ENCODE data around the gene DAB2IP. TPM values are rescaled to one million over a fixed set of nuclear protein-coding genes. Genes with fewer than 3 reads are reported as not detected.

Gene DAB2IP
- total RNA-seq, 1 experiment from 2014 or later = 52.6 TPM

DNA sequence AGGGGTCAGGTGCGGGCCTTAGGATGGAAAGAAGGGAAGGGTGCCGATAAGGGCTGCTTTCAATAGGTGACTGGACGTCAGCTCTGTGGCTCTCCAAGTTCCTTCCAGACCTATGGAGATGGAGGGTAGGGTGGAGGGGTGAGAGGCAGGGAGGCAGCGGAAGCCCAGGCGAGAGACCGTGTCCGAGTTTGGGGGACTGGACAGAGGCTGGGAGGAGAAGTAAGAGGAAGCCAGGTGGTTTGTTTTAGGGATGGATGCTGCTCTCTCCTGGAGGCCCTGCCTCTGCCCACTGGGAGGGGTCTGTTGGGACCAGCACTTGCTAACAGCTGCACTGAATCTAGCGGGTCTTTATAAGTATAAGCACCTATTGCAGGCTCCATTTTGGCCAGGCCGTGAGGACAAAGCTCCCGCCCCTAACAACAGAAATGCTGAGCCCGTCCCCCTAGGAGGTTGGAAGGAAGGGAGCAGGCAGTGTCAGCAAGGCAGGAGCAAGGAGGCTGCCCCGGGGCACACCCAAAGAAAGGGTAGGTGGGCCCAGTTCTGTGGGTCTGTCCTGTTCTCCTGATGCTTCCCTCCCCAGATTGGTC lies 167.5 kb downstream of the DAB2IP start (continued):
- no peak for TF ChIP-seq E2F1 (CRISPR knock-in tag; IDR thresholded peaks at IDR 0.05)
- TF ChIP-seq ZNF423 (CRISPR knock-in tag; IDR thresholded peaks at IDR 0.05) = no peak
- TF ChIP-seq ELF4 (CRISPR knock-in tag; IDR thresholded peaks at IDR 0.05; ENCODE audit: low read depth) = no peak
- no peak for TF ChIP-seq ZNF121 (CRISPR knock-in tag; IDR thresholded peaks at IDR 0.05)
- no peak for TF ChIP-seq FOXK1 (CRISPR knock-in tag; IDR thresholded peaks at IDR 0.05)

DNA sequence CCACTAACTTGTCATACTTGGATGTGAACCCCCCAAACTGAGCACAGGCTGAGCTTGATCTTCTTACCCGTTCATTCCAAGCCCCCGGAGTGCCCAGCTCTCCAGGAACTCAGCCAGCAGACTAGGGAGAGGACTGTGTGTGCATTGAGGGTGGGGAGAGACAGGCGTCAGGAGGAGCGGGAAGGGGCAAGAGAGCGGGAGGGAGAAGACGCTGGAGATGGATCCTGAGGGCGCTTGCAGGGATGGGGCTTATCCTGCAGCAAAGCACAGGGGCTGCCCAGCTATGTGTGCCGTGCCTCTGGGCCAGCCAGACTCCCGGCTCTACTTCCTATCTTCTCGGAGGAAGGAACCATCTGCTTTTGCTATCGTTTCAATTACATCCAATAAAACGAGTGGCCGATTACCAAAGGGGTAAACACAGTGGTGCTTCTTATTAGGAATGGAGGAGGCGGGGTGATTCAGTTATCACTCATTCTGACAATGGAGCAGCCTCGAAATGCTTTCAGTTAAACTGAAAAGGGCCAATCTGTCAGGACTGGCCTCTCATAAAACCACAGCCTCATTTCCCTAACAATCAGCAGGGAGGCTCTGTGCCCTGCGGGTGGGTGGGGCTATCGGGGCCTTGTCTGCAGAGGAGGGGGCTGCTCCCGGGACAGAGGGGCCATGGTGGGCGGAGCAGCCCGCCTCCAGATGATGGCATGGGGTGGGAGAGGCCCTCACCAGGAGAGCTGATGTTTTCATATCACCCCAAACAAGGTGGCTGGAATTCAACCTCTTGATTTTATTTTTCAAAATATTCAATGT lies 168.2 kb downstream of the DAB2IP start:
- Mint-ChIP-seq H3K36me3 (no peaks in the 10 kb centered on the region), H3K27ac (no peak overlapping the region), H3K4me1 (peaks cover 50% of the 10 kb centered on the region), H3K4me3 (peak overlapping the region; percentile 24; the same call in 1 of the 2 replicates), H3K27me3 (ENCODE audit: low read depth) (no peaks in the 10 kb centered on the region), H3K9me3 (no peaks in the 10 kb centered on the region)
- peak; percentile 69 for ATAC-seq
- peak; percentile 58 for DNase-seq (ENCODE audit: low spot score)
- no peak for TF ChIP-seq FOXP1 (CRISPR knock-in tag; IDR thresholded peaks at IDR 0.05; ENCODE audit: borderline replicate concordance)
- ChIA-PET CTCF (interaction anchor here (0.7 to 2.8 kb wide), 5 partner anchors 42 to 135 kb away, joined by 3 to 12 read pairs (median 4); no protein-coding TSS in a partner anchor), POLR2A (interaction anchor here (1.0 kb wide), 1 partner anchor 85 kb away, joined by 3 read pairs; no protein-coding TSS in a partner anchor)

DNA sequence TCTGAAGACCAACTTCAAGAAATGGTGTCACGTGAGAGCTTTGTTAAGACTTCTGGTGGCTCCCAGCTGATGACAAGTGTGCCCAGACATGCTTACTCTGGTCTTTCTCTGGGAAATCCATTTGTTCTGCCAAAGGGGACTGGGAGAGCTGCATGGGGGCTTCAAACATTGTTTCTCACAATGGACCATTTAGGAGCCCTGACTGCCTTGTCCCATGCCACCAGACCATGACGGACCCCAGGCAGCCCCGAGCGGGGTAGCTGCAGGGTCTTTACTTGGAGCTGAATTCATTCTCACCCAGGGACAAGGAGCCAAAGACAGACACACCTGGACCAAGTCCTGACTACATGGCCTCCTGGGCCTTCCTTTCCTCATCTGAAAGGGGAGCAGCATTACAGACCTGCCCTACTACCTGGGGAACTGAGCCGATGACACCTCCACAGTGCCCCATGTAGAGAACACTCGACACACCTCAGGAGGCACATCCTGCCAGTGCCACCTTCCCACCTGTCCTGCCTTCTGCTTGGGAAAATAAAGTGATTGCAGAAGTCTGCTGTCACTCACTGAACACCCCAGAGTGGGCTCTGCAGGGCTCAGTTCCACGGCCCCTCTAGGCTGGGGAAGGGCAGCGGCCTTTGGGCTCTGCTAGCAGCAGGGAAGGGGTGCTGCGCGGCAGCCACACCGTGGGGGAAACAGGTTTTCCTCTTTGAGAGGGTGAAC lies 169.0 kb downstream of the DAB2IP start:
- no peak for ATAC-seq
- Mint-ChIP-seq H3K36me3 (no peaks in the 10 kb centered on the region), H3K4me1 (peaks cover 56% of the 10 kb centered on the region), H3K27me3 (ENCODE audit: low read depth) (no peaks in the 10 kb centered on the region), H3K4me3 (no peak overlapping the region), H3K9me3 (no peaks in the 10 kb centered on the region), H3K27ac (no peak overlapping the region)
- POLR2A ChIA-PET = no interaction called here
- CTCF ChIA-PET = interaction anchor here (0.8 to 2.8 kb wide), 4 partner anchors 41 to 136 kb away, joined by 3 to 12 read pairs (median 4); no protein-coding TSS in a partner anchor
- no peak for DNase-seq (ENCODE audit: low spot score)
- TF ChIP-seq SMAD4 (CRISPR knock-in tag; IDR thresholded peaks at IDR 0.05) = no peak
- no peak for TF ChIP-seq CDX4 (CRISPR knock-in tag; IDR thresholded peaks at IDR 0.05; ENCODE audit: borderline replicate concordance)
- no peak for TF ChIP-seq ERG (CRISPR knock-in tag; IDR thresholded peaks at IDR 0.05)
- no peak for TF ChIP-seq ATF2 (CRISPR knock-in tag; IDR thresholded peaks at IDR 0.05; ENCODE audit: borderline replicate concordance, low read depth)
- TF ChIP-seq NFE2L1 (CRISPR knock-in tag; IDR thresholded peaks at IDR 0.05) = no peak
- no peak for TF ChIP-seq CTCF (IDR thresholded peaks at IDR 0.05)
- TF ChIP-seq JUN (CRISPR knock-in tag; IDR thresholded peaks at IDR 0.05) = no peak
- no peak for TF ChIP-seq NFATC4 (CRISPR knock-in tag; IDR thresholded peaks at IDR 0.05)
- no peak for TF ChIP-seq EMX1 (CRISPR knock-in tag; IDR thresholded peaks at IDR 0.05)
- no peak for TF ChIP-seq ATF3 (CRISPR knock-in tag; conservative IDR thresholded peaks at IDR 0.05)
- TF ChIP-seq GTF2I (CRISPR knock-in tag; conservative IDR thresholded peaks at IDR 0.05) = no peak
- no peak for TF ChIP-seq RORB (CRISPR knock-in tag; IDR thresholded peaks at IDR 0.05)
- no peak for TF ChIP-seq ZNF219 (CRISPR knock-in tag; IDR thresholded peaks at IDR 0.05; ENCODE audit: borderline replicate concordance)
- TF ChIP-seq AFF4 (CRISPR knock-in tag; IDR thresholded peaks at IDR 0.05; ENCODE audit: borderline replicate concordance) = no peak
- no peak for TF ChIP-seq ATF1 (CRISPR knock-in tag; IDR thresholded peaks at IDR 0.05)
